Fibroblast of gingiva (primary cell): Measurements from ENCODE around the gene CIB4.
A peak's percentile ranks its signal among the peaks of the same experiment; 100 is the strongest.

ENCODE experiments used
- DNase-seq: peaks from one replicate; pipeline ENCODE4 v3.0.0-alpha.2; 2011; ENCODE audit warnings: low read depth

Gene CIB4

DNA sequence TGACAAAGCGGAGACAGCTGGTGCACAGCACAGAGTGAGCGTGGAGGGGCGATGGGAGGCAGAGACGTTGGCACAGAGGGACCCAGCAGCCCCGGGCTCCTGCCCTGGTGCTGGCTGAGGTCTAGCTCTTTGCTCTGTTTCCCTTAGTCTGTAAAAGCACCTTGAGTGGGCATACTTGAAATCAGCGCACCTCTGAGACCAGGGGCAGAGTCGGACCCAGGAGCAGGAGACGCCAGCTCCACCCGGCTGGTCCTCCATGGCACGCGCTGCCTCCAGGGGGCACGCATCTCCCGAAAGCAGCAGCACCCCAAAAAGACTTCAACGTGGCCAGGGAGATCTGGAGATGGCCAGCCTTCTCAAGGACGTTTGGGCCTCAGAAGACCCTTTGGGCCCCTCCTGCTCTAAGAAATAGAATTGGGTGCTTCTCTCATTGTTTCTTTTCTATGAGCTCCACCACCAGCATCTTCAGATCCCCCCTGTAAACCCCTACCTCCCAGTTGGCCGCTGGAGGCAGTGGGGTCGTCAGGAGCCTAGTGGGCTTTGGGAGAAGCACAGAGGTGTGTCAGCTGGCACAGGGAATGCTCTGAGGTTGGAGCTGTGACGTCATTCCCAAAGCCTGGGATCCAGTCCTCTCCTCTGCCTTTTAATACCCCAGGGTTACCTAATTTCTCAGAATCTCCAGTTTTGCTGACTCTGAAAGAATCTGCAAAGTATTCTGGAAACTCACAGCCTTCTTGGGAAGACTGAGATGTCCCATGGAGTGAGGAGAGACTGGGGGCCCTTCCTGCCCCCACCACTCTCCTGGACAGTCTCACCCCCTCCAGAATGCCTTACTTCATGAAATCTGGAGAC, 58.9 kb downstream of the CIB4 start:
- no peak for DNase-seq

DNA sequence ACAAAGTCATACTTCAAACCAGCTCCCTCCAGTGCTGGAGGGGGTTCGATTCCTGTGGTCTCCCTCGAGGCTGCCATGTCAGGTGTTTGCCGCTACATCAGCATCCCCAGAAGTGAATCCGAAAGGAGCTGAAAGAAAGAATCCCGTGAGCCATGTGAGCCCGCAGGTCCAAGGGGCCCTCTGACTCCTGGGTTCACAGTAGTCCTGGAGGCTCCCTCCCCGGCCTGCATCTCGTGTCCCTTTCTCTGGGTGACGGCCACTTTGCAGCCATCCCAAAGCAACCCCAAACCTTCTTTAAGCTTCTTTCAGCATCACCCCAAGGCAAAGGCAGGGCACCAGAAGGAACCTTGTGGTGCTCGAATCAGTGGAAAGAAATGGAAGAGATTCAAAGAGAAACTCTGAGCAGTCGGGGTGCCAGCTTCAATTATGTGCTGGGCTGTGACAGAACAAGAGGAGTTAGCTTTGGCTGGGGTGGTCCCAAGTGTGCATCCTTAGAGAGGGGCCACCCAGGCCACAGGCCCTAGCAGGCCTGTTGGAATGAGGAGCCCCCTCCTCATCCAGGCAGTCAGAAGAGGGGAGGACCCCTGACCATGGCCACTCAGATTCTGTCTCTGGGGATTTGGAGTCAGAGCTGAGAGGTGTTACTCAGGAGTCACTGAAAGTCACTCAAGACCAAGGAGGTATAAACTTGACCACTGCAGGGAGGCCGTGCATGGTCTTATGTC, 59.7 kb downstream of the CIB4 start:
- DNase-seq = no peak

DNA sequence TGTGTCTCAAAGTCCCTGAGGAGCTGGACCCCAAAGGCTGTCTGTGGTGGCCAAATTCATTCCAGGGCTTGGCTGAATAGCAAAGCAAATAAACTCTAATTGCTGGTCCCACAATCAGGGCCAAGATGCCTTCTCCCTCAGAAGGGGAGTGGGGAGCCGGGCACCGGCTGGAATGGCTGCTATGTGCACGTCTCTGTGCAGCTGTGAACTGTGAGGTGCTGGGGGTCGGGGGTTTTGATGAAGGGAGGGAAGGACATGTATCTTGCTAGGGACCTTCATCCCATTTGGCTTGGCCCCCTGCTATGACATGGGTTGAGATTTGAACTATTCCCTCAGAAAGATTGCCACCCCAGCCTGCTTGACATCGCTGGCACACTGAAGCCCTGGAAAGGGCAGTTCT, 60.4 kb downstream of the CIB4 start:
- no peak for DNase-seq

DNA sequence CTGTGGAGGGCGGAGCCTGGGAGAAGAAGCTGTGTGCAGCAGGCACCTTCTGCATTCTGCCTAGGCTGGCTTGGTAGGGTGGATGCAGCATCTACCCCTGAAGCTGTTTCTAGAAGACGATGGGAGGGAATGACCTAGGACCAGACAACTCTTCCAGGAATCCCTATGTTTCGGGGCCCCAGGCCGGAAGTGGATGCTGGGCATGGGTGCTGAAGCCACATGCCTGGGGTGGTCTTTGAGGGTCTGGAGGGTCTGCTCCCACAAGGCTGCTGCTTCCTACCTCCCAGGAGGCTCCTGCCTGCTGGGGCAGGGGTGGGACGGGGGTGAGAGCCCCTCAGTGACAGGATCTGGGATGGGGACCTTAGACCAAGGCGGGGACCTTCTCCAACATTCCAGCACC, 61.0 kb downstream of the CIB4 start:
- no peak for DNase-seq

DNA sequence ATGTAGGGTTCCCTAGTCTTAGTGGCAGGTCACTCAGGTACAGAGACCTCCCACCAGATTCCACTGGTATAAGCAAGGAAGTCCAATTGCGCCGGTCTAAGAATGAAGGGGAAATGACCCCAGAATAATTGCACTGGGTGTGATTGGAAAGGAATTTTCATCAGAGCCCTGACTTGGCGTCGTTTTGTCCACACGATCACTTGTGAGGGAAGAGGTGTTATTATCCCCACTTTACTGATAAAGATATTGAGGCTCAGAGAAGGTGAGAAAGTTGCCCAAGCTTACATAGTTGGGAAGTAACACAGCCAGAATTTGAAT, 61.5 kb downstream of the CIB4 start:
- DNase-seq = no peak

DNA sequence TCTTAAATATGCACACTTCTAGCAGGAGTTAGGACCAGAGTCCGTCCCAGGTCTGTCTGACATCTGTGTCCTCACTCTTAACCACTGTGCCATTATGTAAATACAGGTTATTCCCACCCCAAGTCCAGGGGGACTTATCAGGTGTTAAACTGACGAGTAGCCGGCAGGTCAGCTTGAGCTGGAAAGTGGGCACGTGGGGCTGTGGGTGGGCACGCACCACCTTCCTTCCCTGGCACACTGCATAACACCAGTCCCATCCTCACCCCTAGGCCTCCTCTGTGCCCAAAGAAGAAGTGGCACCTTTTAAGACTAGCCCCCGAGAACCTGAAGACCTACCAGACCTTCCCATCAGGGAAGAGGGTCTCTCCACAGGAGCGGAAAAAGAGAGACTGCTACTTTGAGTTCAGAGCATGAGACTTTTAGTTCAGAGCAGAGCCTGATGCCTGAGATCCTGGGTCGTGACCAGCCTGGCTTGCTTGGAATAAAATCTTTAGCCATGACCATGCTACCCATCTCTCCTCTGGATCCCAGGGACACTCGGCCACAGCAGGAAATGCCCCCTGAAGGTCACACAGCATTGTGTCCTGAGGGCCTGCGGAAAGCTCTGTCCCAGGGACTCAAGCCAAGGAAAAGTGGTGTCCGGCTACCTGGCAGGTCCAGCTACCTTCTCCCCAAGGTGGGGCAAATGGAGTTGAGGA, 62.0 kb downstream of the CIB4 start:
- no peak for DNase-seq

DNA sequence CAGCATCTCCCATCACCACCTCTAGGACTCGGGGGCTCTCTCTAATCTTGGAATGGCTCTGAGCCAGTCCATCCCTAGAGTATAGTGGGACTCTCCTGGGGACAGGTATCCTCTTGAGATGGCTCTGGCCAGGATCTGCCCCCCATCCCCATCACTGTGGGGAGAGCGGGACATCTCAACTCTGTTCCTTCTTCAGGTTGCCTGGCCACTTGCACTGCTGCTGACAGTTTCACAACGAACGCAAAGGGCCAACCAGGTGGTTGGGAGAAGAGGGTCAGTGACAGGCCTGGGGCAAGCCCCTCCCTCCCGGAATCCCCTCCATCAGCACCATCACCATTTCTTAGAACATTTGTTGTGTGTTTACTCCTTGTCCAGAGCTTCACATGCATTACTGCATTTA, 62.6 kb downstream of the CIB4 start:
- DNase-seq = no peak

DNA sequence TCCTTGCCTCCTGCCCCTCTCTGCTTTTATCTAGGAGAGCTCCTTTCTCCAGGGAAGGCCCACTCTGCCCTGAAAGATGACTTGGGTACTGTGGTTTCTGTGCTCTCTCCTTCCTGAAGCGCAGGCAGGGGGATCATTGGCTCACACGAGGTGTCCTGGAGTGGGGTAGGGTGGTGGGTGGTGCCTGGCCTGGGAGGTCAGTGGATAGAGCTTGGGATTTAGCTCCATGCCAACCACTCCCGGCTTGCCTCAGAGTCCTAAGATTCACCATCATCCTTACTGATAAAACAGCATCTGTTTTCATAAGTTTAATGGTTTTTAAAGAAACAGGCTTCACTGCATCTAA, 63.1 kb downstream of the CIB4 start:
- no peak for DNase-seq

DNA sequence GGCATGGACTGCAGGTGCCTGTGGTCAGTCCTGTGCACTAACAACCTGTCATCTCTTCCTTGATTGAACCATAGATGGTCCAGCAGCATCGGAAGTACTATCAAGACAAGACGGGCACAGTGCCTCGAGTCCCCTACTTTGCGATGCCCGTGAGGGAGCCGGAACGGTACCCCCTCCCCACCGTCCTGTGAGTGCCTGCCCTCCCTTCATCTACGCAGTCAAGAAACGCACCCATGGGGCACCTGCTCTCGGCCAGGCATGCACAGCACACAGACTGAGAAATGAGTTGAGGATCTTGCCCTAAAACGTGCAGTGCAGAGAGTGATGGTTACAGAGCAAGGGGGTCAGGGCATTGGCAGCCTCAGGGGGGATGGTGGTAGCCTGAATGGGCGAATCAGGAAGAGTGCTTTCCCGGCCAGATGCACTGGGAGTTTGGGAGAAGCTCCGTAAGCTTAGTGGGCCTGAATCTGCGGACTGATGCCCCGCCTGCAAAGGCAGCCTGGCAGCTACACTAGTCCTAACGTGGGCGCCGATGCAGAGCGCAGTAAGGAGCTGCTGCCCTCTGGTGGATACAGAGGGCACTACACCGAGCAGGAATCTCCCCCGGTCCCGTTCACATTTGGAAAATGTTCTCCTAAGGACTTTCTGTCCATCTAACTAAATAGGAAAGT, 63.6 kb downstream of the CIB4 start:
- DNase-seq = peak; percentile 24

DNA sequence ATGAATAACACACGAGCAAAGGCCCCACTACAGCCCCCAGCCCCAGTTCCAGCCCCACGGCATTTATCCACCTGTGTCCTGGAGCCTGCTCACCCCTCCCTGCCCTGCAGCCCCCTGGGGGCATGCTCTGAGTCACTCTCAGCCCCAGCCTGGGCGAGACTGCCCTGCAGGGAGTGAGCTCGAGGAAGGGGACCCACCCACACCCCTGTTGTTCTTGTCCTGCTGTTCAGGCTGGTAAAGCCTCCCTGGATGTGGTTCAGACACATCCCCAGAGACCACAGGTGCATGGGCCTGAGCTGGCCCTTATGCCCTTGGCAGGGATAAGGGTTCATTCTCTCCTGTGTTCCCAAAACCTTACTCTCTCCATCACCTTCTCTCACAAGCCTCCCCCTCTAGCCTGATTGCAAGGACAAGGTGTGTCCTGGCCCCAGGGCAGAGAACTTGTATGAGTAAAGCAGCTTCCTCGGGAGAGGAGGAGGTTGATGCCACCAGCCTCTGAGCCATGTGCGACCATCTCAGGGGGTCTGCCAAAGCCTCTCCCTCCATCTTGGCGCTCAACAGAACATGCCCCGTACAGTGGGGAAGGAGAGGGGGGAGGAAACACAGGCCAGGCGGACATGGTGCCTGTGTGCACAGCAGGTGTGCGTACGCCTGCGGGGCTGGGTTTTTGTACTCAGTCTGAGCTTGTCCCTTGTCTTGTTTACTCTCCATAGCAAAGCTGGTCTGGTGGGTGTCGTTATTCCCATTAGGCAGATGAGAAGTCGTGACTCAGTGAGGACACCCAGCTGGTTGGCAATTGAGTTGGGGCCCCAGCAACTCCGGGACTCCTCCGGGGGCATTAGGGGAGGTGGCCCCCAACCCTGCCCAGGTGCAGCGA, 64.4 kb downstream of the CIB4 start:
- DNase-seq = no peak

DNA sequence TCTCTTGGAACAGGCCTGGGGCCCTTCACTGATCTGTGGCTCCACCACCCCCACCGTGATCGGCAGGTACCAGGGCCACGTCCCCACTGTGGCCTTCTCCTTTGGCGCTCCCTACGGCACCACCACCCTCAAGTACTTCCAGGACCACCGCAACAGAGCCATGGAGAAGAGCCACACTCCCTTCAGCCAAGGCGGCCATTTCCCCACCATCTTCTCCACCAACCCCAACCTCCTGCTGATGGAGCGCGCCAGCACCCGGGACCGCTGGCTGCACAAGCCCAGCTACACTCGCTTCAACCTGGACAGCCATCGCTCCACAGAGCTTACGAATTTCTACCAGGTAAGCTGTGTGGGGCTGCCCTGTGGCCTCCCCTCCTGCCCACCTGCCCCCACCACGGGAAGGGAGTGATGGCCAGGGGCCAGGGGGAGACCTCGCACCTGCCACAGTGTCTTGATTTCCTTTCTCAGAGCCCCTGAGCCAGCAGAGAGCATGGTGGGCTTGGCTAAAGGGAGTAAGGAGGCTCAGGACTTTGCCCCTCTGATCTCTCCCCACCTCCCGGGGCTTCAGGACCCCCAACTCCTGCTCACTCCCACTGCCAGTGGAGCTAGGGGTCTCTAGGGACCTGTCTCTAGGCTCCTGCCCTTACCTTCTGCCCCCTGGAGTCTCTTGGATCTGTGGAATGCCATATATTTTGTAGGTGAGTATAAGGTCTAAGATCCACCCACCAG, 65.2 kb downstream of the CIB4 start:
- no peak for DNase-seq

DNA sequence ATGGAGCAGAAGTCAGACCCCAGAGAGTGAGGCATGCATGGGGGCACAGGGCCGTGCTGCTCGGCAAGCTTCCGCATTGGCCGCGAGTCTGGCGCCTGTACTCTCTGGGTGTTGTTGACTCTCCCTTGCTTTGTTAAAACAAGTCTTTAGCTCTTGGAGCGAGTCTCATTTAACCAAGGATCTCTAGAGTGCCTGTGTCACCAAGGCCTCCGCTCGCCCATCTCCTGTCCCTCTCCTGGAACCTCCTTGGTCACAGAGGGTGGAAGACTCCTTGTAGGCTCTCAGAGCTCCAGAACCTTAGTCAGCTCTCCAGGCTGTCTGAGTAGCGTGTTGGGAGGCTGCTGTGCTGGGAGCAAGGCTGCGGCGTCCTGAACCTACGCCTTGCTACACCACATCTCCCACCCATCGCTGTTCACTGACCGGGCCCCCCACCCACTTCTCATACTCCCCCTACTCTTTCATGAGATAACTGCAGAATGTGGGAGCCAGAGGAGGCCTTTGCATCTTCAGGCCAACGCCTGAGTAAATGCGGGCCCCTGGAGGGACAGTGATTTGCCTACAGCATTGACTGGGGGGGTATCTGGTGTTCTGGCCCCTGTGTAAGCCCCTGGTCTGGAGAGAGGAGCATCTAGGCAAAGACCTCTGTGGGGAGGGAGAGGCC, 66.1 kb downstream of the CIB4 start:
- DNase-seq = no peak

DNA sequence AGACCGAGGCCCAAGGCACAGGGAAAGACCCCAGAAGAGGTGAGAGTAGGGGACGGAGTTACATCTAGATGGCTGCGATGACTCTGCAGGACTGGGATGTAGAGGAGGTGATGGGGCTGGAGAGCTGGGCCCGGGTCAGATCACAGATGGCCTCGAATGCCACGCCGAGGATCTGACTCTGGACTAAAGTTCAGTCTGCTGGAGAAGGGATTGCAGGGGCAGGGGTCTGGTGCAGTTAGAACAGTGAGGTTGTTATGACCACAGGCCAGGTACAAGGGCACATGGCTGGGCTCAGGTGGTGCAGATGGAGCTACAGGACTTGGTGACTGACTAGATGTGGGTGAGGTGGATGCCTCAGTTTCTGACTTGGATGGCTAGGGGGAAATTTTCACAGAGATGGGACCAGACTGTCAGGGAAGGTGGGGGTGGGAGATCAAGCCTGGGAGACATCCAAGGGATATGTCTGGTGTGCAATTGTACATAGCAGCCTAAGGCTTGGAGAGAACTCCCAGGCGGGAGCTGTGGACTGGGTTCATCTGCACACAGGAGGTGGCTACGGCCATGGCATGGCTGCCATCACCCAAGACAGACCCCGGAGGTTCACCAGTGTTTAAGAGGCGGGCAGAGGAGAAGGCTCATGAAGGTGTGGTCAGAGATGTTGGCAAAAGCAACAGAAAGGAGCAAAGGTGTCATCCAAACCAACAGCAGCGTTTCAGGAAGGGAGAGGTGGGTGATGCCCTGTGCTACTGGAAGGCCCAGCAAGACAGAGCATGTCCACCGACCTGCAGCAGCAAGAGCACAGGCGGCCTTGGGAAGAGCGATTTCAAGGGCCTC, 66.9 kb downstream of the CIB4 start:
- no peak for DNase-seq

DNA sequence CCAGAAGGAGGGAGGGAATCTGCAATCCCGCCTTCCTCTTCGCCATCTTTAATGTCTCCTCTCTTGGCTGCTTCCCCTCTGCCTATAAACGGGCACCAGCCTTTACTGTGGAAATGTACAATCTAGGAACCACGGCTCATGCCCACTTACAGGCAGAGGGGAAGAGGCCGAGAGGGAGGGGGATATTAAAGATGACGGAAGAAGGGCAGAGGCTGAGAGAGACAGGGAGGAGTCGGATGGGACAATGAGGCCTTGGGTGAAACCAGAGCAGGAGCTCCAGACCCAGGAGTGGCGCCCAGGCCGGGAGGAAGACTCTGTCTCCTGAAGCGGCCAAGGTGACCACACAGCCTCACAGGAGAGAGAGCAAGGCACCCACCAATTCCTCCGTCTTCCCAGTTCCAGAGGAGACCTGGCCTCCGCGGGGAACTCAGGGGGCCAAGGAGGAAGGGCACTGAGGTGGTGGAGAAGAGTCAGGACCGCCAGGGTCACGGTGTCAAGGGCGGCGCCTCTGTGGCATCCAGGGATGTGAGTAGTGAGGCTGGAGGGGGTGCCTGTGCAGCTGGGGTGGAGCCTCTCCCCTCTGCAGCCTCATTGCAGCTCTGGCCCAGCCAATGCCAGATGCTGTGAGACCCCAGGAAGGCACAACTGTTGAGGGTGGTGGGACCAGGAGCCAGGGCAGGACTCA, 67.8 kb downstream of the CIB4 start:
- DNase-seq = no peak

DNA sequence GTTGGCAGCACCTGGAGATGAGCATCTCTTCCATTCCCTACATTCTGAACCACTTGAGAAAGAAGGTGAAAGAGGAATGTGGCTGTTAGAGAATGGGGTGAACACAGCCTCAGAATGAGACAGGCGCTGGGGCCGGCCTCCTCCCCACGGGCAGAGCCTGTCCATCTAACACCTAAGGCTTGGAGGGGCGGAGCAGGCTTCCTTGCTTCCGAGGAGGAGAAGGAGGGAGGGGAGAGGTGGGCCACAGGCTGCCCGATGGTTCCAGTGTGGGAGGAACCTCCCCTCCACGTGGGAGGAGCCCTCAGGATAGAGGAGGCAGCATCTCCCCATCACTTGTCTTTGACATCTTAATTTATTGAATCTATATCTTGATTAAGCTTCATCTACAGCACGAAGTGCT, 68.6 kb downstream of the CIB4 start:
- DNase-seq = no peak

DNA sequence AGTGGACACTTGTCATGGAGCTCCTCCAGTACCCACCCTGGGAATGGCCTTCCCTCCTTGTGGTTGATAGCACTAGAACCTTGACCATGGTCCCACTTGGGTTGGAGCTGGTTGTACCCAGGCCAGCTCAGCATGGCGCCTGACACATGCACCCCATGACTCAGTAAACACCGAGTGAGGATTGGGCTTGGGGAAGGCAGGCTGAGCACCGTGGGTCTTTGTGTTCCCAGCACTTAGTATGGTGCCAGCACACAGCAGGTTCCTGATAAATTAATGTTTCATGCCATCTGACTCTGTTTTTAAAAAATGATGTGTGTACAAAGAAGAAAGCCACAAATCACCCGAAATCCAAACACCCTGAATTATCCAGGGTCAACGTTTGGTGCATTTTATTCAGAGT, 69.8 kb downstream of the CIB4 start:
- DNase-seq = no peak

DNA sequence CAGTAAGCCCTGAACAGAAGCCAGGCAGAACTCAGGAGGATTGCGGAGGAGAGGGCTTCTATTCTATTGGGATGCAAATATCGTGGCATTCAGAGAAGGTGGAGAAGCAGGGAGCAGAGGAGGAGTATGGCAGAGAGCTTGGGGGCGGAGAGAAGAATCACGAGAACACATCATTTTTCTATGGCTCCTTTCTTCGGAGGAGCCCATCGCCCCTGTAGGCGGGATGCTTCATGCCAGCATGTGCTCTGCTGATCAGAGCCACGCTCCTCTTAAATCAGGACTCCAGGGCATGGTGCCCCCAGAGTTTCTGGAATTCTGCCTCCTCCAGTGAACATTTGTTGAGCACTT, 71.1 kb downstream of the CIB4 start:
- DNase-seq = no peak

DNA sequence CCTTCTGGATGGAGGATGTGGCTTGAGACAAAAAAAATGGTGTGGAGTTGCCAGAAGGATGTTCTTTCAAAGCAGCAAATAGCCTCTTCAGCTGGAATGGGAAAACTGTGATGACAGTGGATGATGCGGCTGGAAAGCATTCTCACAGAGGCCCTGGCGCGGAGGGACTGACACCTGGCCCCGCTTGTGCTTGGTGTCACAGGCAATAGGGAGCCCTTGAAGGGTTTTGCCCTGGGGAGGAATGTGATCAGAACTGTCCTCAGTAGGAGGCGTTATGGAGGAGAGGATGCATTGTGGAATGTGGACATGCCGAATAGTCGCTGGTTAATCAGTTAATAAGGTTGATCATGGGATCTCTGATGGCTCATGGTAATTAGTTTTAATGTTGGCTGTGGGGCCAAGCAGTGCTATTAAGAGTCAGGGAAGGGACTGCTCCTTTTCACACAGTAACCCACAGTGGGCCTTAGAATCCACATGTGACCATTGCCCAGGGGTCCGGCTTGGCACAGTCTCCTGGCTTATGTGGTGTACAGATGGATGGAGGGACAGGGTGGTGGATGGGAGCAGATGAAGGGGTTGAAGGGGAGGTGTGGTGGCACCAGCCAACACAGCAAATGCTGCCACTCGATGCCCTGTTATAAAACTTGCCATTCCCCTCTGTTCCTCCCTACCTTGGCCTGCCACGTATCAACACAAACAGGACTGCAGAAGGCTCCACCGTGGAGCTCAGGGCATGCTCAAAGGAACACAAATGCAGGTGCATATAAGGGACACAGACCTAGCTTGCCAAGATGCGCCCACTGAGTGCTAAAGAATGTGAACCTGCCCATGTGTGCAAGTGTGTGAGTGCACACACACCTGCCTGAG, 71.7 kb downstream of the CIB4 start:
- DNase-seq = no peak
